ENCODE results near the gene CPAMD8.
"Not testable (repeated sequence)": the region's sequence is repeated elsewhere in the genome, so short reads cannot be mapped to it uniquely, and the experiment has no call there.

The CPAMD8 gene

DNA sequence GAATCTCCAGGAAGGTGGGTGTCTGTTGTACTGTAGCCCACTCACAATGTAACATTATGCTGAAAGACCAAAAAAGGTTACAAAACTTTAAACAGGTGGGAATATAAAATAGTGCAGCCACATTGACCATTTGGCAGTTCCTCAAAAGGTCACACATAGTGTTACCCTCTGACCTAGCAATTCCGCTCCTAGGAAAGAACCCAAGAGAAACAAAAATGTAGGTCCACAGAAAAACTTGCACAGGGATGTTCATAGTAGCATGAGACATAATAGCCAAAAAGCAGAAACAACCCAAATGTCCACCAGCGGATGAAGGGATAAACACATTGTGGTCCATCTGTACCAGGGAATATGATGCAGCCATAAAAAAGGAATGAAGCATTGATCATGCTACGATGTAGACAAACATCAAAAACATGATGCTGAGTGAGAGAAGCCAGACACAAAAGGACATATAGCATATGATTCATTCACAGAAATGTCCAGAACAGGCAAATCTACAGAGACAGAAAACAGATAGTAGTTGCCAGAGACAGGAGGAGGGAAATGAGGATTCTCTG is 27.9 kb downstream of the CPAMD8 start:
- Histone ChIP-seq H3K36me3 (ENCODE audit: low read depth) (no peaks in the 10 kb centered on the region), H3K4me3 (ENCODE audit: severe bottlenecking) (no peak overlapping the region), H3K9me3 (ENCODE audit: severe bottlenecking) (no peaks in the 10 kb centered on the region), H3K27ac (ENCODE audit: poor library complexity, severe bottlenecking) (no peak overlapping the region), H3K27me3 (ENCODE audit: insufficient read depth, poor library complexity, severe bottlenecking) (no peaks in the 10 kb centered on the region), H3K4me1 (ENCODE audit: insufficient read depth, poor library complexity, severe bottlenecking) (no peaks in the 10 kb centered on the region)
- TF ChIP-seq, protein P1, sequence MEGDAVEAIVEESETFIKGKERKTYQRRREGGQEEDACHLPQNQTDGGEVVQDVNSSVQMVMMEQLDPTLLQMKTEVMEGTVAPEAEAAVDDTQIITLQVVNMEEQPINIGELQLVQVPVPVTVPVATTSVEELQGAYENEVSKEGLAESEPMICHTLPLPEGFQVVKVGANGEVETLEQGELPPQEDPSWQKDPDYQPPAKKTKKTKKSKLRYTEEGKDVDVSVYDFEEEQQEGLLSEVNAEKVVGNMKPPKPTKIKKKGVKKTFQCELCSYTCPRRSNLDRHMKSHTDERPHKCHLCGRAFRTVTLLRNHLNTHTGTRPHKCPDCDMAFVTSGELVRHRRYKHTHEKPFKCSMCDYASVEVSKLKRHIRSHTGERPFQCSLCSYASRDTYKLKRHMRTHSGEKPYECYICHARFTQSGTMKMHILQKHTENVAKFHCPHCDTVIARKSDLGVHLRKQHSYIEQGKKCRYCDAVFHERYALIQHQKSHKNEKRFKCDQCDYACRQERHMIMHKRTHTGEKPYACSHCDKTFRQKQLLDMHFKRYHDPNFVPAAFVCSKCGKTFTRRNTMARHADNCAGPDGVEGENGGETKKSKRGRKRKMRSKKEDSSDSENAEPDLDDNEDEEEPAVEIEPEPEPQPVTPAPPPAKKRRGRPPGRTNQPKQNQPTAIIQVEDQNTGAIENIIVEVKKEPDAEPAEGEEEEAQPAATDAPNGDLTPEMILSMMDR (IDR thresholded peaks at IDR 0.05; ENCODE audit: poor library complexity, severe bottlenecking), result no peak
- no peak for DNase-seq (ENCODE audit: low spot score)
- no peak for ATAC-seq (ENCODE audit: low read depth)

DNA sequence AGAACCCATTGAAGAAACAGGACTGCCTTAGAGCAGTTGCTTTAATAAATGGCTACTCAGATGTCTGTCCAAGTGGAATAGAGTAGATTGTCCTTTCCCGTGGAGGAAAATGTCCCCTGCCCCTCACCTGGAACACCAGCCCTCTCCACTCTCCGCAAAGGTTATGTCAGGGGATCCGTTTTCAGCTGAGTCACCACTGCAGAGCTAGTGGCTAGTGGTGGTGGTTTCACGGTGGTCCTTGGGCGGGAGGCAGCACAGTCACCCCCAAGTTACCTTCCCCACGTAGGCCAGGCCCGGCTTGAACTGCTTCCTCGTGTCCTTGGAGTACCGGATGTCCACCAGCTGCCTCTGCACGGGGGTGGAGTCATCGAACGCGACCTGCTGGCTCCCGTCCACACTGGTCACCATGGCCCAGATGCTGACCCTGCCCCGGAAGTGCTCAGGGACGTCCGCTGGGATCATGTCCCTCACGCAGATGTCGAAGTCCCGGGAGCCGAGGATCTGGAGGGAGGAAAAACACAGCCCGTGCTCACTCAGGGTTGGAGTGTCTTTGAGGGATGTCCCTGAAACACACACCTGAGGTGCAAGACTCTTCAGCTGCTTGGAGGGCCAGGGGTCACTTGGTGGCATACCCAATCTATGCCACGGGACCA is 29.6 kb downstream of the CPAMD8 start:
- H3K4me1 ChIP-seq (ENCODE audit: insufficient read depth, poor library complexity, severe bottlenecking); H3K4me3 ChIP-seq (ENCODE audit: severe bottlenecking); H3K27me3 ChIP-seq (ENCODE audit: insufficient read depth, poor library complexity, severe bottlenecking); H3K27ac ChIP-seq (ENCODE audit: poor library complexity, severe bottlenecking); ATAC-seq (ENCODE audit: low read depth); H3K36me3 ChIP-seq (ENCODE audit: low read depth); H3K9me3 ChIP-seq (ENCODE audit: severe bottlenecking); DNase-seq (ENCODE audit: low spot score): not testable (repeated sequence)

DNA sequence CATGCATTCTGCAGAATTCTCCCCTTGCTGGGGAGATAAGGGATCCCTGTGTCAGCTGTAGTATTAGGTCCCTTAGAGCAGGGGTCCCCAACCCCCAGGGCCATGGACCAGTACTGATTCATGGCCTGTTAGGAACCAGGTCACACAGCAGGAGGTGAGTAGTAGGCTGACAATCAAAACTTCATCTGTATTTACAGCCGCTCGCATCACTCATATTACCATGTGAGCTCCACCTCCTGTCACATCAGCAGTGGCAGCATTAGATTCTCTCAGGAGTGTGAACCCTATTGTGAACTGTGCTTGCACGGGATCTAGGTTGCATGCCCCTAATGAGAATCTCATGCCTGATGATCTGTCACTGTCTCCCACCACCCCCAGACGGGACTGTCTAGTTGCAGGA is 37.9 kb downstream of the CPAMD8 start:
- Histone ChIP-seq H3K27me3 (ENCODE audit: insufficient read depth, poor library complexity, severe bottlenecking) (no peaks in the 10 kb centered on the region), H3K9me3 (ENCODE audit: severe bottlenecking) (no peaks in the 10 kb centered on the region), H3K4me3 (ENCODE audit: severe bottlenecking) (no peak overlapping the region), H3K4me1 (ENCODE audit: insufficient read depth, poor library complexity, severe bottlenecking) (no peaks in the 10 kb centered on the region), H3K36me3 (ENCODE audit: low read depth) (no peaks in the 10 kb centered on the region), H3K27ac (ENCODE audit: poor library complexity, severe bottlenecking) (no peak overlapping the region)
- TF ChIP-seq, protein P1 (IDR thresholded peaks at IDR 0.05; ENCODE audit: poor library complexity, severe bottlenecking), result no peak
- DNase-seq (ENCODE audit: low spot score) (no peak), ATAC-seq (ENCODE audit: low read depth) (no peak)

DNA sequence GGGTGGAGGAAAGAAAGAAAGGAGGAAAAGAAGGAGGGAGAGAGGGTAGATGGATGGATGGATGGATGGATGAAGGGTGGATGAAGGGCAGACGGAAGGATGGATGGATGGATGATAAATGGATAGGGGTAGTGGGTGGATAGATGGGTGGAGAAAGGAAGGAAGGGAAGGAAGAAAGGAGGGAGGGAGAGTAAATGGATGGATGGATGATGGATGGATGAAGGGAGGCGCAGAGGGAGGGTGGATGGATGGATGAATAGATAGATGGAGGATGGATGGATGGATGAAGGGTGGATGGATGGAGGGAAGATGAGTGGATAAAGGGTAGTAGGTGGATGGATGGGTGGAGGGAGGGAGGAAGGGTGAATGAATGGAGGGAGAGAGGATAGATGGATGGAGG is 41.2 kb downstream of the CPAMD8 start:
- no peaks in the 10 kb centered on the region for H3K27me3 ChIP-seq (ENCODE audit: insufficient read depth, poor library complexity, severe bottlenecking)
- no peaks in the 10 kb centered on the region for H3K4me1 ChIP-seq (ENCODE audit: insufficient read depth, poor library complexity, severe bottlenecking)
- TF ChIP-seq, protein P1 (IDR thresholded peaks at IDR 0.05; ENCODE audit: poor library complexity, severe bottlenecking), result no peak
- no peak overlapping the region for H3K4me3 ChIP-seq (ENCODE audit: severe bottlenecking)
- ATAC-seq (ENCODE audit: low read depth) (no peak), DNase-seq (ENCODE audit: low spot score) (no peak)
- no peaks in the 10 kb centered on the region for H3K36me3 ChIP-seq (ENCODE audit: low read depth)
- no peaks in the 10 kb centered on the region for H3K9me3 ChIP-seq (ENCODE audit: severe bottlenecking)
- H3K27ac ChIP-seq (ENCODE audit: poor library complexity, severe bottlenecking), result no peak overlapping the region

DNA sequence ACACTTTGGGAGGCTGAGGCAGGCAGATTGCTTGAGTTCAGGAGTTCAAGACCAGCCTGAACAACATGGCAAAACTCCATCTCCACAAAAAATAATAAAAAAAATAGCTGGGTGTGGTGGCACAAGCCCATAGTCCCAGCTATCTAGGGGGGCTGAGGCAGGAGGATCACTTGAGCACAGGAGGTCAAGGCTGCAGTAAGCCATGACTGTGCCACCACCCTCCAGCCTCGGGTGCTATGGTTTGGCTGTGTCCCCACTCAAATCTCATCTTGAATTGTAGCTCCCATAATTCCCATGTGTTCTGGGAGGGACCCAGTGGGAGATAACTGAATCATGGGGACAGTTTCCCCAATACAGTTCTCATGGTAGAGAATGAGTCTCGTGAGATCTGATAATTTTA is 44.0 kb downstream of the CPAMD8 start:
- H3K9me3 ChIP-seq (ENCODE audit: severe bottlenecking); ATAC-seq (ENCODE audit: low read depth); H3K4me1 ChIP-seq (ENCODE audit: insufficient read depth, poor library complexity, severe bottlenecking); H3K27ac ChIP-seq (ENCODE audit: poor library complexity, severe bottlenecking); H3K27me3 ChIP-seq (ENCODE audit: insufficient read depth, poor library complexity, severe bottlenecking); H3K36me3 ChIP-seq (ENCODE audit: low read depth); H3K4me3 ChIP-seq (ENCODE audit: severe bottlenecking); DNase-seq (ENCODE audit: low spot score): not testable (repeated sequence)
